HL-60 (cell line): ENCODE results near the gene GLI3.

ENCODE experiments used
- DNase-seq, 2 experiments: peaks; one replicate each; pipeline ENCODE4 v3.0.0-alpha.2; 2010 to 2020; ENCODE audit warnings: low read depth in 1 of 2, low spot score in 1 of 2
- H3K27ac ChIP-seq: fragments of 250-450 bp; sonication (Bioruptor Pico); replicated peaks from 2 replicates; pipeline ENCODE4 v1.5.1; 2020; ENCODE audit warnings: mild to moderate bottlenecking, moderate library complexity
- H3K27me3 ChIP-seq: fragments of 250-450 bp; sonication (Bioruptor Pico); 2 replicates; pipeline ENCODE4 v1.5.1; 2021; ENCODE audit warnings: mild to moderate bottlenecking, moderate library complexity; ENCODE audit not compliant: insufficient read depth, poor library complexity, severe bottlenecking
- H3K4me3 ChIP-seq: replicated peaks from 2 replicates; pipeline ENCODE4 v1.5.1; 2011; ENCODE audit warnings: mild to moderate bottlenecking, control low read depth, low read length; ENCODE audit not compliant: insufficient read depth
- GABPA ChIP-seq: IDR thresholded peaks from 2 replicates; pipeline ENCODE4 v1.6.1; 2012; ENCODE audit warnings: low read depth
- POLR2AphosphoS5 ChIP-seq: IDR thresholded peaks from 2 replicates; pipeline ENCODE4 v1.6.1; 2012; ENCODE audit warnings: low read depth
- REST ChIP-seq: IDR thresholded peaks from 2 replicates; pipeline ENCODE4 v1.6.1; 2012; ENCODE audit warnings: low read depth; ENCODE audit not compliant: insufficient replicate concordance
- SPI1 ChIP-seq: IDR thresholded peaks from 2 replicates; pipeline ENCODE4 v1.6.1; 2012; ENCODE audit warnings: low read depth, mild to moderate bottlenecking, borderline replicate concordance
- TF ChIP-seq, protein P1 (sequence below): IDR thresholded peaks from one replicate; pipeline ENCODE4 v1.5.1; 2011; ENCODE audit warnings: low read length, control low read depth, inconsistent platforms; ENCODE audit not compliant: insufficient read depth

GLI3 gene

GRCh38 chr7:41924796-41925195 lies 312.2 kb downstream of the GLI3 start:
- Histone ChIP-seq H3K4me3 (no peak overlapping the region), H3K27me3 (no peaks in the 10 kb centered on the region), H3K27ac (no peak overlapping the region)
- TF ChIP-seq POLR2AphosphoS5 (no peak), REST (no peak), GABPA (no peak), SPI1 (no peak)
- TF ChIP-seq, protein P1, sequence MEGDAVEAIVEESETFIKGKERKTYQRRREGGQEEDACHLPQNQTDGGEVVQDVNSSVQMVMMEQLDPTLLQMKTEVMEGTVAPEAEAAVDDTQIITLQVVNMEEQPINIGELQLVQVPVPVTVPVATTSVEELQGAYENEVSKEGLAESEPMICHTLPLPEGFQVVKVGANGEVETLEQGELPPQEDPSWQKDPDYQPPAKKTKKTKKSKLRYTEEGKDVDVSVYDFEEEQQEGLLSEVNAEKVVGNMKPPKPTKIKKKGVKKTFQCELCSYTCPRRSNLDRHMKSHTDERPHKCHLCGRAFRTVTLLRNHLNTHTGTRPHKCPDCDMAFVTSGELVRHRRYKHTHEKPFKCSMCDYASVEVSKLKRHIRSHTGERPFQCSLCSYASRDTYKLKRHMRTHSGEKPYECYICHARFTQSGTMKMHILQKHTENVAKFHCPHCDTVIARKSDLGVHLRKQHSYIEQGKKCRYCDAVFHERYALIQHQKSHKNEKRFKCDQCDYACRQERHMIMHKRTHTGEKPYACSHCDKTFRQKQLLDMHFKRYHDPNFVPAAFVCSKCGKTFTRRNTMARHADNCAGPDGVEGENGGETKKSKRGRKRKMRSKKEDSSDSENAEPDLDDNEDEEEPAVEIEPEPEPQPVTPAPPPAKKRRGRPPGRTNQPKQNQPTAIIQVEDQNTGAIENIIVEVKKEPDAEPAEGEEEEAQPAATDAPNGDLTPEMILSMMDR, result no peak
- DNase-seq, result no peak

DNA sequence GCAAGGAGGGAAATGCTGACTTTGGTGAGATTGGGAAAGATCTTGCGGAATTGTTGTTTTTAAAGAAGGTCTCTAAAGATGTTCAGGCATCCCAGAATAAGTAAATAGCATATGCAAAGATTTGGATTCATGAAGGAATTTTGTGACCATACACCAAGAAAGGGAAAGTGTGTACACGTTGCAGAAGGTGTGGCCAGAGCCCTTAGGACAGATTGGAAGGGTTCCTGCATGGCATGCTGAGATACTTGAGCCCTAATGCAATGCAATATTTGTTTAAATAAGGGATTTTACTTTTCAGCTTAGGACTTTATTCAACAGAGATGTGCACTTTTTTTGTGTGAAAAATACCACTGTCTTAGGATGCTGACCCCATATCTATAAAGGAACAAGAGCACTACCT lies 314.6 kb downstream of the GLI3 start:
- TF ChIP-seq GABPA (no peak), REST (no peak), POLR2AphosphoS5 (no peak), SPI1 (no peak)
- TF ChIP-seq, protein P1, result no peak
- no peak for DNase-seq
- Histone ChIP-seq H3K4me3 (no peak overlapping the region), H3K27me3 (no peaks in the 10 kb centered on the region), H3K27ac (no peak overlapping the region)

- DNase-seq, result no peak
- H3K27me3 ChIP-seq, result no peaks in the 10 kb centered on the region
- no peak overlapping the region for H3K27ac ChIP-seq
Observed at GRCh38 chr7:41921453-41921981, 315.5 kb downstream of the GLI3 start.

More at GRCh38 chr7:41921453-41921981, 315.5 kb downstream of the GLI3 start:
- TF ChIP-seq REST, result no peak
- no peak for TF ChIP-seq GABPA
- no peak for TF ChIP-seq SPI1
- no peak overlapping the region for H3K4me3 ChIP-seq
